Right ventricle myocardium inferior (tissue), 1 donor: ENCODE measurements around the gene PLSCR3. TPM values are rescaled to one million over a fixed set of nuclear protein-coding genes. Genes with fewer than 3 reads are reported as not detected.

Source experiments
- ATAC-seq: fragments of 200-7000 bp; cut with Tn5 transposase; one replicate; pipeline ENCODE4 v1.9.1; 2020; ENCODE audit warnings: mild to moderate bottlenecking, moderate library complexity
- DNase-seq: peaks from one replicate; pipeline ENCODE4 v3.0.0; 2021; ENCODE audit errors: missing footprints
- intact Hi-C: fragments of 100-400 bp; cut with DNase I; formaldehyde crosslinking; loops from one replicate; pipeline ENCODE4 v1.11.0; 2022
- total RNA-seq: library from RNA; stranded (reverse); fragmentation: NEBNext Ultra II Directional; extraction: Animal tissue kit (Norgen Biotek cat#: 25700); gene quantifications from one replicate; pipeline ENCODE4 v1.2.1, GENCODE V29; 2021
- donor health status: DM: no; HTN: yes; CAD: no; lungs with severe emphysema.

Gene PLSCR3
- total RNA-seq, 1 donor from 2014 or later, result 18.4 TPM

DNA sequence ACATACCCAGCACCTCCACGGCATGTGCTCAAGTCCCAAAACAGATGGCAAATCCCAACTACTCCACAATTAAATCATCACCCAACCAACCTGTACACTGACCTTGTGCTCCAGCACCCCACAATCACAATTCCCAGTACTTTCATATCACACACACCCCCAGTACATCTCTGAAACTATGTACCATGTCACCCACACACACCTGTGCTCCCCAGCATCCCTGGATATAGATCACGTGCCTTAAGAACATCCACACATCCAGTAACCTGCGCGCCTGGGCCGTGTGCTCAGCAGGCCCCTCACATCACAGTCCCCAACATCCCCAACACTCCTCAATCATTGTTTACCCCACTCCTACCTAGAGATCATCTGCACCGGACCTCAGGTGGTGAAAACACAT lies 15.4 kb upstream of the PLSCR3 start:
- no peak for DNase-seq
- intact Hi-C loops, result no loop called here
- ATAC-seq, result no peak

DNA sequence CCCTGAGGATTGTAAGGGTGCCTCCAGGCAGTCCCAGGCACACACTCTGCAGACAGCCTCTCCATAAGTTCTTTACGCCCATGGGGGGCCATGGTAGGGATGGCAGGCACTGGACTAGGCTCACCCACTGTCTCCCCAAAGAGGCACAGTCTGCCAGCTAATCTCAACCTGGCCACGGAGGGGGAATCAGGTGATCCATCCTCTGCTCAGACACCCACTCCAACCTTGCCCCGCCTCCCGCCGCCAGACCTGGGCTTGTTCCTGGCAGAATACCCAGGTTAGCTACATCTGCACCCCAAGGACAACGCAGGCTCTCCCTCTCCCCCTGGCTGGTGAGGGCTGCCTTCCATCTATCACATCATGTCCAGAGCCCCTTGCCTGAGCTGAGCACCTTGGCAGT lies 14.5 kb upstream of the PLSCR3 start:
- intact Hi-C loops, result no loop called here
- no peak for DNase-seq
- ATAC-seq, result no peak

DNA sequence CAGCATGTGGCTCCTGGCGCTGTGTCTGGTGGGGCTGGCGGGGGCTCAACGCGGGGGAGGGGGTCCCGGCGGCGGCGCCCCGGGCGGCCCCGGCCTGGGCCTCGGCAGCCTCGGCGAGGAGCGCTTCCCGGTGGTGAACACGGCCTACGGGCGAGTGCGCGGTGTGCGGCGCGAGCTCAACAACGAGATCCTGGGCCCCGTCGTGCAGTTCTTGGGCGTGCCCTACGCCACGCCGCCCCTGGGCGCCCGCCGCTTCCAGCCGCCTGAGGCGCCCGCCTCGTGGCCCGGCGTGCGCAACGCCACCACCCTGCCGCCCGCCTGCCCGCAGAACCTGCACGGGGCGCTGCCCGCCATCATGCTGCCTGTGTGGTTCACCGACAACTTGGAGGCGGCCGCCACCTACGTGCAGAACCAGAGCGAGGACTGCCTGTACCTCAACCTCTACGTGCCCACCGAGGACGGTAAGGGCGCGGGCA lies 14.0 kb upstream of the PLSCR3 start:
- intact Hi-C loops, result no loop called here
- DNase-seq (no peak), ATAC-seq (no peak)

DNA sequence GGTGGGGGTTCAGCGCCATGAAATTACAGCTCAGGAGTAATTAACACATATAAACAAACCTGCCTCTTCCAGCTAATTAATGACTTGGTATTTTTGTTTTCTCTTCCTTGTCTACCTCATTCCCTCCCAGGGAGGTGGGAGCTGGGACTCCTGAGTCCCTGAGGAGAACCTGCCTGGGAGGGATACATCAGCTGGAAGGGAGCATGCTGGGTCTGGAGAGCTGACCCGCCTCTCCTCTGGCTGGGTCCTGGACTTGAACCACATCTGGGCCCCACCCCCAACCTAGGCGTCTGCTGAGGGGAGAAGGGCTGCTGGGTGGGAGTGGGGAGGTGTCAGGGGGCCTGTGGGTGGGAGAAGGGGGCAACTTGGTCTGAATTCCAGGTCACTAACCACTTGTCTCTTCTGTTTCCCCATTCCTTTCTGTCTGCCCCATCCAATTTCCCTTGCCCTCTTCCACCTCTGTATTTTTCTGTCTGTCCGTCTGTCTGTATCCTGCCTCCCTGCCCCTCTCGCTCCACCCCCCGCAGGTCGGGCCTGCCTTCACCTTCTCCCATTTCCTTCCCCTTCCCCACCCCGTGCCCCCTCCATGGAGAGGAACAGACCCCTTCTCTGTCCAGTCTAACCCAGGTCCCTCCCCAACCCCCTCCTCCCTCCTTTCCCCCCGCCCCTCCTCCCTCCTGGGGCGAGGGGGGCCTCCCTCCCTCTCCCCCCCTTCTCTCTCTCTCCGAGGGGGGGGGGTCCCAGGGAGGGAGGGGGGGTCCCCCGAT lies 13.3 kb upstream of the PLSCR3 start, which contains the start of gene NLGN2:
TSS of gene NLGN2 (plus strand) at position 361 of the 767 bp plus-strand sequence. CDS start 411 bp downstream, outside the sequence.
- intact Hi-C loops, result no loop called here
- ATAC-seq (no peak), DNase-seq (no peak)

DNA sequence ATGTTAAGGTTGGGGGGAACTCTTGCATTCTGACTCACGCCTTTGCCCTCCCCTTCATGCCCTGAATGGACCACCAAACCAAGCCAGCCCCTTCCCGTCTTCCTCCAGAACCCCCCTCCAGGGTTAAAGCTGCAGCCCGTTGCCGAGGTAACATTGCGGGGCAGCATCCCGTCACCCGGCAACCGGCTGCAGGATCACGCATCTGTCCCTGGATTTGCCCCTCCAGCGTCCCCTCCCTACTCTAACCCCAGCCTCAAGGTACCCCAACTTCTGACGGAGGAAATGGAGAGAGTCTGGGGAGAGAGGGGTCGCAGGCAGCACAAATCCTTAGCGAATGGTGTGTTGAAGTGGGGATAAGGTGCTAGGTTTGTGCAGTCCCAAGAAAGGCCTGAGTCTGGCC lies 12.8 kb upstream of the PLSCR3 start:
- intact Hi-C loops, result no loop called here
- DNase-seq, result no peak
- ATAC-seq, result no peak

DNA sequence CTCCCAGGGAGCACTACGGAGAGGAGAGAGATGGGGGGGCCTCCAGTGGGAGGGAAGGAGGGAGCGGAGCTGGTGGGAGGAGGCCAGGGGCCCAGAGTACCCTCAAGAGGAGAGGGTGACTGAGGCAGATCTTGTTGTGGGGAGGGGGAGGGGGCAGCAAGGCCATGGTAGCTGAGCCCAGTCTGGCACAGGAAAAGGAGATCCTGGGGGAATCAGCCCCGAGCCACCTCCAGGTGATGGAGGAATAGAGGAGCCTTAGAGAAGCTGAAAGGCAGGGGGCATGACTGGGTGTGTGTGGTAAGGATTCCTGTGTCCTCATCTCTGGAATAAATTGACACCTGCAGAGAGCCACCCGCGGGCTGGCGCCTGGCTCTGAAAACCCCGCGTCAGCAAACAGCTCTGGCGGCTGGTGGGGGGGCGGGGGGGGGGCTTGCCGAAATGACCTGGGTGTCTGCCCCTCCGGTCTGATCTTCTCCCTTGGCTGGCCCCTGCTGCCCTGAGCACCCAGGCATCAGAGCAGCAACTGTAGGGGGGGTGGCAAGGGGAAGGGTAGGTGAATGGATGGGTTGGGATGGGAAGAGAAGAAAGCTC lies 12.0 kb upstream of the PLSCR3 start:
- ATAC-seq (no peak), DNase-seq (no peak)
- intact Hi-C loops, result no loop called here

GRCh38 chr17:7405350-7406234 lies 11.3 kb upstream of the PLSCR3 start:
- intact Hi-C loops, result loop anchor here (2.0 kb wide), 2 partner anchors 29 to 79 kb away; partner anchors contain the start of genes POLR2A and TMEM102
- no peak for DNase-seq
- no peak for ATAC-seq

GRCh38 chr17:7404737-7405349 lies 10.5 kb upstream of the PLSCR3 start:
- DNase-seq, result peak; percentile 76
- intact Hi-C loops, result loop anchor here (2.0 kb wide), 2 partner anchors 30 to 80 kb away; partner anchors contain the start of genes POLR2A and TMEM102
- peak; percentile 51 for ATAC-seq

GRCh38 chr17:7403977-7404736 lies 9.8 kb upstream of the PLSCR3 start, which contains the start of gene TMEM256:
TMEM256 (minus strand) TSS chr17:7404097; CDS start chr17:7404084, 13 bp downstream.
- DNase-seq (peak; percentile 99), ATAC-seq (peak; percentile 94)
- intact Hi-C loops, result loop anchor here (2.0 kb wide), 2 partner anchors 31 to 81 kb away; partner anchors contain the start of genes POLR2A and TMEM102

DNA sequence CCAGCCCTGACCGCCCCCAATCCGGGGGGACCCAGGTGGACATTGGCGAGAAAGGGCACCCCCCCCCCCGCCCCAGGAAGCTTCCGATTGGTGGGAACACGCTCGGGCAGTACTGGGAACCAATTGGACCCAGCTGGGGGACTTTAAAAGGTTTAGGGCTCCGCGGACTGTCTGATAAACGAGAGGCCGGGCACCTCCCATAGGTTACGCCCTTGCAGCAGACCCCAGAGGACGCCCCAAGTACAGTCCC lies 9.3 kb upstream of the PLSCR3 start:
- ATAC-seq (peak; percentile 55), DNase-seq (no peak)
- intact Hi-C loops, result no loop called here

GRCh38 chr17:7403043-7403726 lies 8.9 kb upstream of the PLSCR3 start:
- intact Hi-C loops, result no loop called here
- ATAC-seq, result peak; percentile 23

DNA sequence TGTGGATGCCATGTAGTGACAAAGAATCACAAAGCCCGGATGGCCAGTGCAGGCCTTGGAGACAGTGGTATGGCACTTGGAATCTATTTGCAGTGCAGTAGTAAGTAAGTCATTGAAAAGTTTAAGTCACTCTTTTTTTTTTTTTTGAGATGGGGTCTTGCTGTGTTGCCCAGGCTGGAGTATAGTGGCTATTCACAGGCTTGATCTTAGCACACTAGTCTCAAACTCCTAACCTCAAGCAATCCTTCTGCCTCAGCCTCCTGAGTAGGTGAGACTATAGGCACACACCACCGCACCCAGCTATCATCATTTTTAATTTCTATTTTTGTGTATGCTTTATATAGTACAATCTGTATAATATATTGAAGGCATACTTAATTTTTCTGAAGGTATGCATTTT lies 4.3 kb upstream of the PLSCR3 start:
- ATAC-seq, result no peak
- intact Hi-C loops, result no loop called here
- DNase-seq, result no peak

More at GRCh38 chr17:7403043-7403726, 8.9 kb upstream of the PLSCR3 start:
- peak; percentile 79 for DNase-seq

DNA sequence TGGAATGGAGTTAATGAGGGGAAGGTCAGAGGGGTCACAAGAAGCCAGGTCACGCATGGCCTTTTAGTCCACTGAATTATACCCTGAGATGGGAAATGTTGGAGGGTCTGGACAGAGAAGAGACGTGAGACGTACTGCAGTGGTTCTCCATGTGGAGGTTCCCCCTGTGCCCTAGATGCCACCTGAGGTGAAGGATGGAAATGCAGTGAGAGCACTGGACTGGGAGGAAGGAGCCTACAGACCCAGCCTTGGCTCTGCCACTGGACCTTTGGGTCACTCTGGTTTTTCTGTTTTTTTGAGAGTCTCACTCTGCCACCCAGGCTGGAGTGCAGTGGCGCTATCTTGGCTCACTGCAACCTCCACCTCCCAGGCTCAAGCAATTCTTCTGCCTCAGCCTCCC lies 1.8 kb upstream of the PLSCR3 start:
- ATAC-seq (no peak), DNase-seq (no peak)
- intact Hi-C loops, result no loop called here

DNA sequence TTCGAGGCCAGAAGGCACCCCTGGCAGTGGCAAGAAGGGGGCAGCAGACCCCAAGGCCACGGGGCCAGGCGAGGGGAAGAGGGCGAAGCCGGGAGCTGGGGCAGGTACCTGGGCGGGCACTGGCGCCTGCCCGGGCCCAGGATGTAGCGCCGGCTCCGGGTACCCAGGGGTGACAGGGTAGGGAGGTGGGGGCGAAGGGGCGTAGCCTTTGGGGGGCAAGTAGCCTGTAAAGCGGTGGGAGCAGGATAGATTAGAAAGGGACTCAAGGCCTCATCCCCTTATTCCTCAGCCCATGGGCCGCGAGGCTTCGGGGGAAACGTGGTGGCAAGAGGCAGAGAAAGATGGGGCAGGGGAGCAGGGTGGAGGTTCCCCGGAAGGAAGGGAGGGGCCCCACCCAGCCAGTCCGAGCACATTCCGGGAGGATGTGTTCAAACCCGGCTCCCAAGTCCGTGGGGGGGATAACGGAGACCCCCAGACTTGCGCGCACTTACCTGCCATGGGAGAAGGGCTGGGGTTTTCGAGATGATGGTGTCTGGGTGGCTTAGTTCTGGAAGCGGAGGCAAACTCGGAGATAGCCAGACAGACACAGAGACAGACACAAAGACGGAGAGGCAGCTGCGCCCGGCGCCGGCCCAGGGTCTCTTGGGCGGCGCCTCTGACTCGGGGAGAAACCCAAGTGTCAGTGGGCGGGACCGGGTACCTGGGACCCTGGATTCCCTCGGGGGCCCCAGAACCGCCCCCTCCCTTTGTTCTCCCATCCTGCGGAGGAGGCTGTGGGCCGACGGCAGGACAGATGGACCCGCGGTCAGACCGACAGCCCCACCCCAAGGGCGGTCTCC lies 493 bp downstream of the PLSCR3 start:
- DNase-seq (peak; percentile 78), ATAC-seq (peak; percentile 15)
- intact Hi-C loops, result loop anchor here (2.0 to 5.0 kb wide), 3 partner anchors 43 to 178 kb away; partner anchors contain the start of gene GPS2

GRCh38 chr17:7392696-7393612 lies 1.4 kb downstream of the PLSCR3 start:
- no peak for DNase-seq
- intact Hi-C loops, result loop anchor here (5.0 kb wide), 2 partner anchors 76 to 179 kb away; partner anchors contain the start of gene GPS2
- ATAC-seq, result no peak
